ENCODE results near the gene SBDS.

DNA sequence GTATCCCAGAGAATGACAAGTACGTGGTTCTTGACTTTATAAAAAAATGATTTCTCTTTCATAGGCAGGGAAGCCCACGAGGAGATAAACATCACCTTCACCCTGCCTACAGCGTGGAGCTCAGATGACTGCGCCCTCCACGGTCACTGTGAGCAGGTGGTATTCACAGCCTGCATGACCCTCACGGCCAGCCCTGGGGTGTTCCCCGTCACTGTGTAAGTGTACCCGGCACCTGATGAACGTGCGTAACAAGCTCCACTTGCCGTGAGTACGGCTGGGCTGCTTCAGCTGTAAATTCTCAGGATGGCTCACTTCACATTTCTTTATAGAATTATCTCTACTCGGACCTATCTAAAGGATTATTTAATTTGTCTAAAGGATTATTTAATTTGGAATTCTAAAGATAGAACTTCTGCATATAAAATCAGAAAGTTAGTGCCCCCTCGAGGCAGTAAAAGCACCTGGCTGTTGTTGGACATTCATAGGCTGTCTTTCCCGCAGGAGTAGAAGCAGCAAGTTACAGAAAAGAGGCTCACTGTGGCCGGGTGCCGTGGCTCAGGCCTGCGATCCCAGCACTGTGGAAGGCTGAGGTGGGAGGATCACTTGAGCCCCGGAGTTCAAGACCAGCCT, 46.8 kb downstream of the SBDS start:
- TF ChIP-seq, protein P1, sequence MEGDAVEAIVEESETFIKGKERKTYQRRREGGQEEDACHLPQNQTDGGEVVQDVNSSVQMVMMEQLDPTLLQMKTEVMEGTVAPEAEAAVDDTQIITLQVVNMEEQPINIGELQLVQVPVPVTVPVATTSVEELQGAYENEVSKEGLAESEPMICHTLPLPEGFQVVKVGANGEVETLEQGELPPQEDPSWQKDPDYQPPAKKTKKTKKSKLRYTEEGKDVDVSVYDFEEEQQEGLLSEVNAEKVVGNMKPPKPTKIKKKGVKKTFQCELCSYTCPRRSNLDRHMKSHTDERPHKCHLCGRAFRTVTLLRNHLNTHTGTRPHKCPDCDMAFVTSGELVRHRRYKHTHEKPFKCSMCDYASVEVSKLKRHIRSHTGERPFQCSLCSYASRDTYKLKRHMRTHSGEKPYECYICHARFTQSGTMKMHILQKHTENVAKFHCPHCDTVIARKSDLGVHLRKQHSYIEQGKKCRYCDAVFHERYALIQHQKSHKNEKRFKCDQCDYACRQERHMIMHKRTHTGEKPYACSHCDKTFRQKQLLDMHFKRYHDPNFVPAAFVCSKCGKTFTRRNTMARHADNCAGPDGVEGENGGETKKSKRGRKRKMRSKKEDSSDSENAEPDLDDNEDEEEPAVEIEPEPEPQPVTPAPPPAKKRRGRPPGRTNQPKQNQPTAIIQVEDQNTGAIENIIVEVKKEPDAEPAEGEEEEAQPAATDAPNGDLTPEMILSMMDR (IDR thresholded peaks at IDR 0.05): no peak
- no peak for TF ChIP-seq POLR2A (IDR thresholded peaks at IDR 0.05)

Measured in lower leg skin (tissue), 3 donors.